Measurements from ENCODE around the gene ERC2. TPM values are rescaled to one million over a fixed set of nuclear protein-coding genes. Genes with fewer than 3 reads are reported as not detected.

The ERC2 gene
- total and polyA plus RNA-seq, 7 donors = 0.52 to 5.7 (median 1.2) TPM; not detected in 2

DNA sequence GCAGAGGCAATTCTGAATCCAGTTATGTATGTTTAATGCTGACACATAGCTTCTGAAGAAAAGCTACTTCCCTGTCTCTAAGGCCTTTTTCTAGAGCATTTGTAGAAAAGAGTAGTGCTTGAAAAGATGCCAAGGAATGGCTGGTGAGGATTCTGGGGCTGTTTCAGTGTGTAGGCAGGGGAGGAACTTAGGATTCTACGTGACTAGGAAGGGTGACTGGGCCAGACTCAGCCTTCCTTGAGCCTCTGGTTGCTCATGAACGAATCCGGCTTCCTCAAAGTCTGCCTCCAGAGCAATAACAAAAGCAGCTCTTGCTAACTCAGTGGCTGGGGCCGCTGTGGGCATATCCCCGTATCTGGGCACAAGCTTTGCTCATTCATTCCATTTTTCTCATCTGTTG lies 876.4 kb downstream of the ERC2 start:
- Histone ChIP-seq H3K27ac (no peak overlapping the region), H3K9me3 (no peaks in the 10 kb centered on the region), H3K4me3 (no peak overlapping the region), H3K4me1 (peaks cover 0 to 28% (median 18%) of the 10 kb centered on the region in 4 donors), H3K27me3 (no peaks in the 10 kb centered on the region), H3K36me3 (no peaks in the 10 kb centered on the region)
- intact Hi-C loops (cut with DNase I) = no loop called here
- 79 to 89% methylated on average over 5 of the region's 5 CpGs for WGBS, 2 donors
- no peak for TF ChIP-seq POLR2A (IDR thresholded peaks at IDR 0.05)
- TF ChIP-seq POLR2AphosphoS5 (IDR thresholded peaks at IDR 0.05) = no peak
- TF ChIP-seq EP300 (IDR thresholded peaks at IDR 0.05) = no peak
- TF ChIP-seq, protein P1, sequence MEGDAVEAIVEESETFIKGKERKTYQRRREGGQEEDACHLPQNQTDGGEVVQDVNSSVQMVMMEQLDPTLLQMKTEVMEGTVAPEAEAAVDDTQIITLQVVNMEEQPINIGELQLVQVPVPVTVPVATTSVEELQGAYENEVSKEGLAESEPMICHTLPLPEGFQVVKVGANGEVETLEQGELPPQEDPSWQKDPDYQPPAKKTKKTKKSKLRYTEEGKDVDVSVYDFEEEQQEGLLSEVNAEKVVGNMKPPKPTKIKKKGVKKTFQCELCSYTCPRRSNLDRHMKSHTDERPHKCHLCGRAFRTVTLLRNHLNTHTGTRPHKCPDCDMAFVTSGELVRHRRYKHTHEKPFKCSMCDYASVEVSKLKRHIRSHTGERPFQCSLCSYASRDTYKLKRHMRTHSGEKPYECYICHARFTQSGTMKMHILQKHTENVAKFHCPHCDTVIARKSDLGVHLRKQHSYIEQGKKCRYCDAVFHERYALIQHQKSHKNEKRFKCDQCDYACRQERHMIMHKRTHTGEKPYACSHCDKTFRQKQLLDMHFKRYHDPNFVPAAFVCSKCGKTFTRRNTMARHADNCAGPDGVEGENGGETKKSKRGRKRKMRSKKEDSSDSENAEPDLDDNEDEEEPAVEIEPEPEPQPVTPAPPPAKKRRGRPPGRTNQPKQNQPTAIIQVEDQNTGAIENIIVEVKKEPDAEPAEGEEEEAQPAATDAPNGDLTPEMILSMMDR (IDR thresholded peaks at IDR 0.05) = no peak
- no peak for DNase-seq

DNA sequence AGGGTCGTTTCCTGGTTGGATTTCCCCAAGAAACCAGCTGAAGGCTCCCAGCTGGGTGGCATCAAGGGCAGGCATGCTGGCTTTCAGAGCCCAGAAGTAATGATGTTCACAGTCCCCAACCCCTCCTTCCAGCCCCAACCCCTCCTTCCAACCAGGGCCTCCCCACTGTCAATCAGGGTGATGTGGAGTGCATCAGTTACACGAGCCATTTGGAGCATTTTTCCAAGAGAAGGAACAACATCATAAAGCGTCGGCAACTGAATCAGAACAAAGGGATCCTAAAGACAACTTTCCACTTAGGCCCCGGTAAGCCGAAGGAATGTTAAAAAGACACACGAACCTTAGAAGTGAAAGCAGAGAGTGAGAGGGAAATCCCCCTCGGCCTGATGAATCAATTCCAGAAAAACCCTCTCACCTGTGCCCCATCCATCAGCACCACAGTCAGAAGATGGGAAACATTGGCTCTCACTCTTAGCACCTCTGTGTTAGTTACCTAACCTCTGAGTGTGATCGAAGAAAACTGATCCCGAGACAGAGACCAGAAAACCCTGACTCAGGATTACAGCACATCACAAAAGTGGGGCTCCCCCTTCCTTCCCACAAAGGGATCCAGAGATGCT lies 880.0 kb downstream of the ERC2 start:
- no peaks in the 10 kb centered on the region for H3K27me3 ChIP-seq
- TF ChIP-seq POLR2AphosphoS5 (IDR thresholded peaks at IDR 0.05) (no peak), EP300 (IDR thresholded peaks at IDR 0.05) (no peak), POLR2A (IDR thresholded peaks at IDR 0.05) (no peak)
- TF ChIP-seq, protein P1 (IDR thresholded peaks at IDR 0.05) = no peak
- WGBS, 2 donors = 76 to 82% methylated on average over 10 of the region's 10 CpGs
- intact Hi-C loops (cut with DNase I) = no loop called here
- H3K36me3 ChIP-seq = no peaks in the 10 kb centered on the region
- H3K4me1 ChIP-seq = peaks cover 0 to 32% (median 21%) of the 10 kb centered on the region in 4 donors
- no peak for DNase-seq
- H3K9me3 ChIP-seq = no peaks in the 10 kb centered on the region
- no peak overlapping the region for H3K27ac ChIP-seq
- H3K4me3 ChIP-seq = no peak overlapping the region

DNA sequence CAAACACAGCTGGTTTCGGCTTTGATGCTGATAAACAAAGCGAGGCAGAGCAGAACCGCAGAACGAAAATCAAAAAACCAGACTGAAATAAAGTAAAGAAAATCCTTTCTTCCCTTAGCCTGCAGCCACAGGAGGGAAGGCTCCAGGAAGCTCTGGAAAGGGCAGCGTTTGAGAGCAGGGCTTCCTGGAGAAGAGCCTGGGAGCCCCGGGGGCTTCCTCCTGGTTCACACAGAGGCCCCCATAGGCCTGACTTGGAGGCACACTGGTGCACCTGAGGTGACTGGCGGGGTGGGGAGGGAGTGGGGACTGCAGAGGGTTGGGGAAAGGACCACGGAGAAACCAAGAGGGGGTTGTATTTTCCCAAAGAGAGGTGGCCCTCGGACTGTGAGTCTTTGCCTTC lies 882.4 kb downstream of the ERC2 start:
- no peaks in the 10 kb centered on the region for H3K9me3 ChIP-seq
- no peaks in the 10 kb centered on the region for H3K36me3 ChIP-seq
- no peak overlapping the region for H3K4me3 ChIP-seq
- peaks cover 0 to 29% (median 9%) of the 10 kb centered on the region in 4 donors for H3K4me1 ChIP-seq
- no peaks in the 10 kb centered on the region for H3K27me3 ChIP-seq
- intact Hi-C loops (cut with DNase I) = no loop called here
- H3K27ac ChIP-seq = no peak overlapping the region
- 76 to 83% methylated on average over 9 of the region's 9 CpGs for WGBS, 2 donors
- peak; percentile 42 for DNase-seq
- TF ChIP-seq EP300 (IDR thresholded peaks at IDR 0.05) (no peak), POLR2A (IDR thresholded peaks at IDR 0.05) (no peak), POLR2AphosphoS5 (IDR thresholded peaks at IDR 0.05) (no peak)
- TF ChIP-seq, protein P1 (IDR thresholded peaks at IDR 0.05) = no peak

DNA sequence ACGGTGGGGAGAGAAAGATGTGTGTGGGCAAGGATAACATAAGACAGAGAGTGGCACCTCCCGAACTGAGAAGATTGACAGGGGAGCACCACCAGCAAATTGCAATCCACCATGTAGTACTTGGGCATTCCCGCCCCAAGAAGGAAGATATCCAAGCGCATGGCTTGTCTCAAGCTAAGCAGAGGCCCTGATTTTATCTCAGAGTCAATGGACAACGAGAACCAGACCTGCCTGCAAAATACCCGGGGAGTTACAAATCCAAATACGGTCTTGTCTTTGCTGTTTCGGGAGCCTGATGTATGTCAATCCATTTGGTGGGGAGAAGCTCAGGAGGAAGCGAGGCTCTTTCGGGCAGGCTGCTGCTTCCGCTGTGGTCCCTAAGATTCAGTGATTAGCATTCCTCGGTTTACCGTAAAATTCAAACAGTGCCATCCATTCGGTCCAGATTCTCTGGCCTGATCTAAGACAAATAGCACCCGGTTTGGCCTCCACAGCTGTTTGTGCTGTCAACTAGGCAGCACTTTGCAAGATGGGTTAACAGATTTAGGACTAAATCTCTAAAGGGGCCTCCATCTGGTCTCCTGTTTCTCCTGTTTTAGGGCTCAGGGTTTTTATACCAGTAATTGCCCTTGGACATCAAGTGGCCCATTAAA lies 883.4 kb downstream of the ERC2 start:
- peak; percentile 13 for DNase-seq
- WGBS, 2 donors = 88 to 91% methylated on average over 15 of the region's 15 CpGs
- TF ChIP-seq POLR2A (IDR thresholded peaks at IDR 0.05) = no peak
- peak in 2 of 4 donors; percentile 59 to 77 for TF ChIP-seq POLR2AphosphoS5 (IDR thresholded peaks at IDR 0.05)
- TF ChIP-seq EP300 (IDR thresholded peaks at IDR 0.05) = no peak

DNA sequence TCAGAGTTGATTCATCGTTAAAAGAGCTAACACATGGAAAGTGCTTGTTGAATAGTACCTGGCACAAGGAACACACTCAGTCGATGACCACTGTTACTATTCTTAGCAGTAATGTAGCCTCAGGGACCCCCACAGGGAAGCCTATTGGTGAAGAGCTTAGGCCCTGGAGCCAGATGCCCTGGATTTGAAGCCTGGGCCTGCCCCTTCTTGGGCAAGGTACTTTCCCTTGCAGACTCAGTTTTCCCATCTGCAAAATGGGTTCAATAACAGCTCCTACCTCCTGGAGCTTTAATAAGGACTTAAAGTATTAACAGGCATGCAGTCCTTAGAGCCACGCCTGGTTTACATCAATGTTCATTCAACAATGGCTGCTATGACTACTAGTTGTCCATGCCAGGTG lies 884.2 kb downstream of the ERC2 start:
- intact Hi-C loops (cut with DNase I) = no loop called here
- Histone ChIP-seq H3K4me1 (peaks cover 0 to 44% (median 18%) of the 10 kb centered on the region in 4 donors), H3K9me3 (no peaks in the 10 kb centered on the region), H3K4me3 (no peak overlapping the region), H3K36me3 (no peaks in the 10 kb centered on the region), H3K27ac (no peak overlapping the region), H3K27me3 (no peaks in the 10 kb centered on the region)
- no peak for TF ChIP-seq POLR2A (IDR thresholded peaks at IDR 0.05)
- peak in 2 of 4 donors; percentile 13 to 39 for TF ChIP-seq POLR2AphosphoS5 (IDR thresholded peaks at IDR 0.05)
- peak; percentile 15 for DNase-seq
- WGBS, 2 donors = 92 to 93% methylated on average over 3 of the region's 3 CpGs

More for the DNA sequence above, 883.4 kb downstream of the ERC2 start:
- intact Hi-C loops (cut with DNase I) = no loop called here
- Histone ChIP-seq H3K4me3 (no peak overlapping the region), H3K27ac (peak overlapping the region in 2 of 4 donors; percentile 25 to 51), H3K4me1 (peaks cover 0 to 36% (median 12%) of the 10 kb centered on the region in 4 donors), H3K27me3 (no peaks in the 10 kb centered on the region), H3K36me3 (no peaks in the 10 kb centered on the region), H3K9me3 (no peaks in the 10 kb centered on the region)
